A673 (cell line): ENCODE results near the gene DOCK4. TPM values are rescaled to one million over a fixed set of nuclear protein-coding genes. Genes with fewer than 3 reads are reported as not detected.

ENCODE experiments used
- BruUV-seq: library from RNA; stranded (reverse); fragments of 400-500 nt; replicated peaks from 2 replicates; lab custom pipeline; 2021; lab: Mats Ljungman, UMichigan
- CTCF ChIA-PET: fragments of 300-600 bp; sonication (Branson Sonifier 250); formaldehyde crosslinking; loops from one replicate; lab custom pipeline; 2022; ENCODE audit warnings: antibody characterized with exemption; lab: Charles Lee
- POLR2A ChIA-PET: fragments of 300-600 bp; sonication (Branson Sonifier 250); formaldehyde crosslinking; loops from one replicate; lab custom pipeline; 2022; ENCODE audit warnings: antibody characterized with exemption; ENCODE audit not compliant: low non-redundant PET; lab: Charles Lee
- DNase-seq: peaks from one replicate; pipeline ENCODE4 v3.0.0-alpha.2; 2015; ENCODE audit warnings: low spot score
- H3K27ac ChIP-seq: fragments of 200-600 bp; sonication (generic); 2 replicates; pipeline ENCODE4 v1.5.1; 2016; ENCODE audit warnings: mixed run types, low read depth, mild to moderate bottlenecking, mixed read lengths, antibody characterized with exemption, low read length; ENCODE audit not compliant: poor library complexity, severe bottlenecking
- H3K27me3 ChIP-seq: fragments of 200-600 bp; sonication (generic); replicated peaks from 2 replicates; pipeline ENCODE4 v1.6.1; 2017; ENCODE audit warnings: mixed run types, low read depth, mild to moderate bottlenecking, mixed read lengths, antibody characterized with exemption, low read length; ENCODE audit not compliant: insufficient read depth, poor library complexity
- H3K36me3 ChIP-seq: fragments of 200-600 bp; sonication (generic); 2 replicates; pipeline ENCODE4 v1.6.1; 2016; ENCODE audit warnings: mixed run types, mild to moderate bottlenecking, mixed read lengths, antibody characterized with exemption, low read length; ENCODE audit not compliant: insufficient read depth, poor library complexity, severe bottlenecking
- H3K4me1 ChIP-seq: fragments of 200-600 bp; sonication (generic); 2 replicates; pipeline ENCODE4 v1.6.1; 2017; ENCODE audit warnings: mixed run types, mild to moderate bottlenecking, mixed read lengths, antibody characterized with exemption, low read length; ENCODE audit not compliant: insufficient read depth, poor library complexity, severe bottlenecking
- H3K4me3 ChIP-seq: fragments of 200-600 bp; sonication (generic); 2 replicates; pipeline ENCODE4 v1.5.1; 2016; ENCODE audit warnings: low read depth, mixed run types, mild to moderate bottlenecking, mixed read lengths, low read length; ENCODE audit not compliant: poor library complexity, severe bottlenecking
- H3K9me3 ChIP-seq: fragments of 200-600 bp; sonication (generic); 2 replicates; pipeline ENCODE4 v1.6.1; 2016; ENCODE audit warnings: mixed run types, low read depth, mild to moderate bottlenecking, mixed read lengths, antibody characterized with exemption, low read length; ENCODE audit not compliant: poor library complexity, severe bottlenecking
- CTCF ChIP-seq: fragments of 300-800, 200-600 bp; sonication (generic); conservative IDR thresholded peaks from 2 replicates; pipeline ENCODE4 v1.5.1; 2017; ENCODE audit warnings: low read depth, mild to moderate bottlenecking, antibody characterized with exemption, low read length, moderate library complexity, mixed read lengths
- EZH2 ChIP-seq: fragments of 200-600 bp; sonication (generic); IDR thresholded peaks from 2 replicates; pipeline ENCODE4 v1.6.1; 2017; ENCODE audit warnings: borderline replicate concordance, low read depth, mild to moderate bottlenecking, mixed read lengths, antibody characterized with exemption, low read length; ENCODE audit not compliant: poor library complexity, severe bottlenecking
- intact Hi-C: fragments of 100-400 bp; cut with micrococcal nuclease; formaldehyde crosslinking; loops from one replicate; pipeline ENCODE4 v1.10.0; 2022; ENCODE audit not compliant: unreplicated experiment
- total RNA-seq: library from RNA; stranded (reverse); gene quantifications from 2 replicates; pipeline ENCODE4 v1.2.3, GENCODE V29; 2021

Gene DOCK4
- total RNA-seq, 1 experiment from 2014 or later, result 28.5 TPM

- POLR2A ChIA-PET, result interaction anchor here (0.6 kb wide), 1 partner anchor 82 kb away, joined by 4 read pairs; no protein-coding TSS in a partner anchor
- no TSS peak for BruUV-seq
Measured at GRCh38 chr7:112189691-112190090, 16.5 kb downstream of the DOCK4 start.

GRCh38 chr7:112188257-112188656 lies 17.9 kb downstream of the DOCK4 start:
- no peak for DNase-seq
- Histone ChIP-seq H3K4me1 (no peaks in the 10 kb centered on the region), H3K36me3 (no peaks in the 10 kb centered on the region), H3K4me3 (no peak overlapping the region), H3K9me3 (no peaks in the 10 kb centered on the region), H3K27me3 (no peaks in the 10 kb centered on the region), H3K27ac (no peak overlapping the region)
- no peak for TF ChIP-seq EZH2
- ChIA-PET CTCF (no interaction called here), POLR2A (no interaction called here)
- BruUV-seq, result no TSS peak
- intact Hi-C loops, result no loop called here

More at GRCh38 chr7:112189691-112190090, 16.5 kb downstream of the DOCK4 start:
- no peaks in the 10 kb centered on the region for H3K4me1 ChIP-seq
- H3K36me3 ChIP-seq, result no peaks in the 10 kb centered on the region
- intact Hi-C loops, result no loop called here
- TF ChIP-seq EZH2 (no peak), CTCF (no peak)
- H3K9me3 ChIP-seq, result no peaks in the 10 kb centered on the region
- no peak overlapping the region for H3K4me3 ChIP-seq
- CTCF ChIA-PET, result no interaction called here
- no peak overlapping the region for H3K27ac ChIP-seq
- no peak for DNase-seq
- no peaks in the 10 kb centered on the region for H3K27me3 ChIP-seq

- POLR2A ChIA-PET, result no interaction called here
- BruUV-seq, result no TSS peak
- Histone ChIP-seq H3K36me3 (no peaks in the 10 kb centered on the region), H3K27ac (no peak overlapping the region), H3K27me3 (no peaks in the 10 kb centered on the region), H3K9me3 (no peaks in the 10 kb centered on the region), H3K4me3 (no peak overlapping the region), H3K4me1 (no peaks in the 10 kb centered on the region)
- no peak for DNase-seq
- intact Hi-C loops, result no loop called here
- CTCF ChIA-PET, result no interaction called here
- no peak for TF ChIP-seq CTCF
Measured at GRCh38 chr7:112186300-112186699, 19.9 kb downstream of the DOCK4 start.

- no peaks in the 10 kb centered on the region for H3K4me1 ChIP-seq
- intact Hi-C loops, result no loop called here
- H3K27ac ChIP-seq, result no peak overlapping the region
- H3K36me3 ChIP-seq, result no peaks in the 10 kb centered on the region
- POLR2A ChIA-PET, result no interaction called here
- TF ChIP-seq CTCF (no peak), EZH2 (no peak)
- H3K9me3 ChIP-seq, result no peaks in the 10 kb centered on the region
- no peak for DNase-seq
- H3K27me3 ChIP-seq, result no peaks in the 10 kb centered on the region
- CTCF ChIA-PET, result no interaction called here
- H3K4me3 ChIP-seq, result no peak overlapping the region
- no TSS peak for BruUV-seq
Measured at GRCh38 chr7:112185005-112185834, 21.0 kb downstream of the DOCK4 start.
